CD4-positive, alpha-beta T cell treated with Interleukin-15 for 1 hour (primary cell): ENCODE measurements around the gene NSD2.

Experiments used
- DNase-seq: peaks from one replicate; pipeline ENCODE4 v3.0.0-alpha.2; 2020

NSD2 gene

GRCh38 chr4:1866189-1866661, 5.0 kb upstream of the NSD2 start:
- no peak for DNase-seq

- no peak for DNase-seq
These were observed 2.9 kb upstream of the NSD2 start for GRCh38 chr4:1868293-1868692.

DNA sequence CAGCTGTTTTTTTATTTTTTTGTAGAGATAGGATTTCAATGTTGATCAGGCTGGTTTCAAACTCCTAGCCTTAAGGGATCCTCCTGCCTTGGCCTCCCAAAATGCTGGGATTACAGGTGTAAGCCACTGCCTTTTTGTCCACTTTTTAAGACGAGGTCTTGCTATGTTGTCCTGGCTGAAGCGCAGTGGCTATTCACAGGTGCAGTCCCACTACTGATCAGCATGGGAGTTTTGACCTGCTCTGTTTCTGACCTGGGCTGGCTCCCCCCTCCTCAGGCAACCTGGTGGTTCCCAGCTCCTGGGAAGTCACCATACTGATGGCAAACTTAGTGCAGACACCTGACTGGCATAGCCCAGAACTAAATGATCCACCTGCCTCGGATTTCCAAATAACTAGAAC, 2.3 kb upstream of the NSD2 start:
- no peak for DNase-seq

- no peak for DNase-seq
These were observed 1.5 kb upstream of the NSD2 start for GRCh38 chr4:1869530-1870327.

DNA sequence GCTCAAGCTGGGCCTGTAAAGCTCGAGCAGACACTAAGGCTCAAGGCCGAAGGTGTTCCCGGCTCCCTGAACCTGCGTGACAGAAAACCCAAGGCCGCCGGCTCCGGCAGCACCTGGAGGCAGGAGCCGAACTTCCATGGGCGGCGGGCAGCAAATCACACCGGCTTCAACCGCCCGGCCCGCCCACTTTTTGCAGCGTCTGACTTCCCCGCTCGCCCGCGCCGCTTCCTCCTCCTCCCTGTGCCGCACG, 940 bp upstream of the NSD2 start:
- peak; percentile 84 for DNase-seq

- no peak for DNase-seq
These were observed 353 bp downstream of the NSD2 start for GRCh38 chr4:1871471-1872021.

GRCh38 chr4:1872870-1873269, 1.7 kb downstream of the NSD2 start:
- DNase-seq = no peak

DNA sequence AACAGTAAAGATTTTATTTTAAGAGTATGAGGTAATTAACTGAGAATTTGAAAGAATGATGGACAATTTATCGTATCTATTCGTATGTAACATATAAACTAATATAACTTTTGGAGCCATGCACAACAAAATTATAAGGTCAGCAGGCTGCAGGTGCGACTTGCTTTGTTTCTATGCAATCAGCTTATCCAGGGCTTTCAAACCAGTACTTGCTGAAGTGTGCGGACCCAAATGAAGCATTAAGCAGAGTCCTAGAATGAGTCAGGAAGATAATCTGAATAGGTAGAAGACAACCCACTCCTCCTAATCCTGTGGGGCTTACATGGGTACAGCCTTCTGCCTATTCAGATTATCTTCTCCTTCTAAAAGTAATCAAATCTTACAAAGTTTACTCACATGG, 2.1 kb downstream of the NSD2 start:
- no peak for DNase-seq

- DNase-seq = no peak
These were observed 2.6 kb downstream of the NSD2 start for GRCh38 chr4:1873776-1874175.

DNA sequence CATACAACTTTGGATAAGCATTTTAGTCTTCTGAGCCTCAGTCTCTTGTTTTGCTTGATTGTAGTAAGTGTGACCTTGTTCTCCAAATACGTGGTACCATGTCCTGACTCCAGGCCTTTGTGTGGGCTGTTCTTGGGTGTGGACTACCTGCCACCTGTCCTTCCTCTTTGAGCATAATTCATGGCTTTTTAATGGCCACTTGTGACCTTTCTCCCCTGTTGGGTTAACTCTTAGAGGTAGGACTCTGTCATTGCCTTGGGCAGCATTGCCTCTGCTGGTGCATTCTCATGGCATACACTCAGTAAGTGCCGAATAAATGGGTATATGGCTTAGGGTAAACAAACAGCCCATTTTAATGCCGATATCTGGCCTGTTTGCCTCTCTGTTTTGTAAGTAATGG, 3.0 kb downstream of the NSD2 start:
- DNase-seq = no peak

- no peak for DNase-seq
These were observed 8.3 kb downstream of the NSD2 start for GRCh38 chr4:1879485-1879884.

DNA sequence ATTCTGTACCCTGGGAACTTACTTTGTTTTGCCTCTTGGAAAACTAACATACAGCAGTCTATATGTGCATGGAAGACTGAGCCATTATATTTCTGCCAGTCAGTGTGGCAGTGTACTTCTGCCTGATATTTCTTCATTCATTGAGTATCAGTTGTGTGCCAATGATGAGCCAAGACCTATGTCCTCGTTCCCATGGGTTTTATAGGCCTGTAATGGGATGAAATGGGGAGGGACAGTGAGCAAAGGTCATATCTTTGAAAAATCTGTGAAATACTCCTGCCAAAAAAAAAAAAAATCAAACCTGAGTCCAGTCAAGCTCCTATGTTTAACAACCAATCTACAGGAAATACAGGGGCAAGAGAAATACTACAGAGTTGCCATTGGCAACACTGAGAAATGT, 9.1 kb downstream of the NSD2 start:
- no peak for DNase-seq

GRCh38 chr4:1882850-1883271, 11.7 kb downstream of the NSD2 start:
- DNase-seq = no peak

DNA sequence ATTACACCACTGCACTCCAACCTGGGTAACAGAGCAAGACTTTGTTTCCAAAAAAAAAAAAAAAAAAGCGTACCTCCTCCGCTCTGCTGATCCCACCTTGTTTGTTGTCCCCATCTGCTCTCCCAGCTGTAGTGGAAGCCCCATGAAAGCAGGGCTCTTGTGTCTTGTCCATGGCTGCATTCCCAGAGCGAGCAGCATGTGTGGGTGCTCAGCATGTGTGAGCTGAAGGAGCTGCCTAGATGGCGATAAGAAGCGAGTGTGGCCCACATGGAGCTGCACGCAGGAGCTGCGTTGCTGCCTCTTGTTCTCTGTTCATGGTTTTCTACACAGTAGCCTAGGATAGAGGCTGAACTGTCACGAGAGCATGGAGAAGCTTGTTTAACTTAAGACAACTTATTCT, 12.4 kb downstream of the NSD2 start:
- no peak for DNase-seq

- DNase-seq = no peak
These were observed 14.2 kb downstream of the NSD2 start for GRCh38 chr4:1885414-1885813.

DNA sequence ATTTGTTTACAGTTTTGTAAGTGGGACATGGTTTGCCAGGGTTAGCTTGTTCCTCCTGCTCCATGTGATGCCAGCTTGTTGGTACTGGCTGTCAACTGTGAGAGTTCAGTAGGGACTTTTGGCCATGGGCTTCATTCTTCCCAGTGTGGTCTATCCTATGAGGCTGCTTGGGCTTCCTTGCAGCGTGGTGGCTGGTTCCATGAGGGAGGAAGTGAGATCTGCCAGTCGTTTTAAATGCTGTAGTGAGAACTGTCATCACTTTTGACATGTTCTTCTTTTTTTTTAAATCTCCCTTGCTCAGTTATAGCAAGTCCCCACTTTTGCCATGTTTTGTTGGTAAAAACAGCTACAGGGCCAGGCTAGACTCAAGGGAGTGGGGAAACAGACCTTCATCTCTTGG, 15.9 kb downstream of the NSD2 start:
- DNase-seq = no peak

GRCh38 chr4:1890979-1891570, 19.9 kb downstream of the NSD2 start:
- no peak for DNase-seq

GRCh38 chr4:1895971-1896657, 24.9 kb downstream of the NSD2 start:
- no peak for DNase-seq

- no peak for DNase-seq
These were observed 25.4 kb downstream of the NSD2 start for GRCh38 chr4:1896658-1896991.

- no peak for DNase-seq
These were observed 26.8 kb downstream of the NSD2 start for GRCh38 chr4:1898007-1898406.

GRCh38 chr4:1898681-1899080, 27.5 kb downstream of the NSD2 start:
- DNase-seq = no peak

GRCh38 chr4:1899149-1900086, 28.2 kb downstream of the NSD2 start:
- DNase-seq = peak; percentile 75

DNA sequence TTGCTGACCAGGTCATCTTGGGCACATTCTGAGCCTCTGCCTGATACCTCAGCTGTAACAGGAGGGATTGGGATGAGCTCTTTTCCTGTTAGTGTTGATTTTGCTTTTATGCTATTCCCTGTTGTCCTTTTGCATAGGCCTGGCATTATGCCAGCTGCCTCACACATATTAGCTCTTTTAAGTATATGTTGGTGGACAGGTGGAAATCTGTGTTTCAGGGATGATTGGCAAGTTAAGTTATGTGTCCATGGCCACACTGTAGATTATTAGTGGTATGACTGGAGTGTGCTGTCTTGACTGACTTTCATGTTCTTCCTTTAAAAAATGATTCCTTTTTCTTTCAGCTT, 28.9 kb downstream of the NSD2 start:
- no peak for DNase-seq
